Effector CD4-positive, alpha-beta T cell (primary cell): ENCODE results near the gene CNTNAP1.

ENCODE experiments used
- DNase-seq: peaks from one replicate; pipeline ENCODE4 v3.0.0-alpha.2; 2020

CNTNAP1 gene

DNA sequence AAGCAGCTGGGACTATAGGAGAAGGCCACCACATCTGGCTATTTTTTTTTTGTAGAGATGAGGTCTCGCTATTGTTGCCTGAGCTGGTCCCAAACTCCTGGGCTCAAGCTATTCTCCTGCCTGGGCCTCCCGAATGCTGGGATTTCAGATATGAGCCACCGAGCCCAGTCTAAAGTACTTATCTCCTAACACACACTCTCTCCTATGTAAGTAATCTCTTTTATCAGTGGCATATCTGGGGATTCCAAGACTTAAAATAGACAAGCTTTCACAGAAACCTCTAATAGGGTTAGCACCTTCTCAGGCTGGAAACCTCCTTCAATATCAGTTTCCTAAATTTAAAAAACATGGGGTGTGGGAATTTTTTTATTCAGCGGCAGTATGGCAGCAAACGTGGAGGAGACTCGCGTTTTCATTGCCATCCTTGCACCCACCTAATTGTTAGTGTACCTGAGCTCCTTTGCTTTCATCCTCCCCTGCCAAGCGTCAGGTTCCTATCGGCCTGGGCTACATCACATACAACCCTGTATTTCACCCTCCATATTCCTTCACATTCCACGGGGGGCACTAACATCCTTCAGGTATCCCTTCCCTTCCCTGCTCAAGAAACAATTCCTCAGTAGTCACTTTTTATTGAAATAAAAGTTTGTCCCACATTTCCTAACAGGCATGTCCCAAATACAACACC is 61.4 kb downstream of the CNTNAP1 start:
- no peak for DNase-seq

DNA sequence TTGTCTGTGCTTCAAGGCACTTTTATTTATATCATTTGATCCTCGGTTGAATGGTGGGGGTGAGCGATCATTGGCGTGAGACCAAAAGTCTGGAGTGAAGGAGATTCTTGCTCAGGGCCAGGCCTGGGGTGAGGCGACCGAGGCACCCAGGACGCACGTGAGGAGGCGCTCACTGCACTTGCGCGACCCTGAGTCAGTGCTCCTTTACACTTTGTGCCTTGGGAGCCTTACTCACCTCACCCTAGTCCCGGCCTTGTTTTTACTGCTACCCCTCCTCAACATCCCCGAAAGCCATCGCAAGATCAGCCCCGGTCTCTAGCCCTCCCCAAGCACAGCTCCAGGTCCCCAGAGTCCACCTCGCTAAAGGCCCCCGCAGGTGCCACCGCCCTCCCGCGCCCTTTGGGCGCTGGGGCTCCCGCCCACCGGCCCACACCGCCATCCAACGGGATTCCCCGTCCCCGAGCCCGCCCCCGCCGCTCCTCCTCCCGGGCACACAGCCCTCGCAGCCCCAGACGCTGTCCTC is 62.0 kb downstream of the CNTNAP1 start:
- peak; percentile 59 for DNase-seq

DNA sequence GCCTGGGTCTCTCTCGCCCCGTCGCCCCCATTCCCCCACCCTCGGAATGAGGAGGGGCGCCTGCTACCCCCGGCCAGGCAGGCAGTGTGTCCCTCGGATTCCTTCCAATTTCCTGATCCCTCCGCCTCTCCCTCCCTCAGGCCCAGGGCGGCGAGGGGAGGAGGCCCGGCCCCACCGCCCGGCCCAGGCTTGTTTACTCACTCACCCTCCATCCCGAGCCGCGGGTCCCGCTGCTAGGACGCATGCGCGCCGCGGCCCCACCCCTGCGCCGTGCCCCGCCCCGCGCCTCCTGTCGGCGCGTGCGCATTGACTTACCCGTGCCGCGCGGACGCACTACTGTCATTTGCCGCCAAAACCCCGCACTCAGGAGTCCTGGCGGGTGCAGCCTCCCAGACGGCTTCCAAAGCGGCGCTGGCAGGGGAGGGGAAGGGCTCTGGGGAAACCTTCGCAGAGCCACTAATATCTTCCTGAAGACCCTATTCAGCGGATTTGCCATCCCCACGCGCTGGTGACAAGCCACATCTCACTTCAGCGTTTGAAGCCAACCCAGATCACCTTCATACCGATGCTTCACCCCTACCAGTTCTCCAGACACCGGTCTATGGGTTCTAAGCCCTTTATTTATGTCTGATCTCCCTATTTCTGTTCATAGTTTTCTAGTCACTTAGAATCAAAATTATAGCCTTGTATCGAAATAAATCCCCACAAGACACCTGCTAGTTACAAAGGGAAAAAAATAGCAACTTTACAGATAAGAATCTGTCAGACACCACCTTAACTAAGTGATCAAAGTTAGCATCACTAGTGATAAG is 62.7 kb downstream of the CNTNAP1 start, which contains the start of gene EZH1:
Gene EZH1, minus strand, starts transcription at position 235 of the 812 bp plus-strand sequence. CDS start 16,099 bp downstream, outside the sequence.
- DNase-seq = peak; percentile 87

DNA sequence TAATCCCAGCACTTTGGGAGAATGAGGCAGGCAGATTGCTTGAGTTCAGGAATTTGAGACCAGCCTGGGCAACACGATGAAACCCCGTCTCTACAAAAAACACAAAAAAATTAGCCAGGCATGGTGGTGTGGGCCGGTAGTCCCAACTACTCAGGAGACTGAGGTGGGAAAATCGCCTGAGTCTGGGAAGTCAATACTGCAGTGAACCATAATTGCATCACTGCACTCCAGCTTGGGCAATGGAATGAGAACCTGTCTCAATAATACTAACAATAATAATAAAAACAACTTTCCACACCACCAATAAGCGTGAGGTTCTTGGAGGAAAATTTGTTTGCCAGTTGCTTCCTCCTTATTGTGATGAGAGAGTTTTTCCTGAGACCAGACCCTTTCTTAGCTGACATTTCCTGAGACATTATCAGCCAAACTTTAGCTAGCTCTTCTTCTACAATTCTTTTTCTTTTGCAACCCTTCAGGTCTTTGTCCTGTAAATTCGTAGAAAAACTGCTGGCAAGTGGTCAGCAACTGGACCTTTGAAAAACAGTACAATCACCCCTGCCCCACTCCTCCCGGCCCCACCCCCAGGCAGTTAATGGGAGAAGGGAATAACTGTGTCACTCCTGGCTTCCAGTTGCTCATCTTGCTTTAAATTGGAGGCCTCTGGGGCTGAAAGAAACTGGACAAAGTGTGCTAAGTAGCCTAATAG is 66.0 kb downstream of the CNTNAP1 start:
- DNase-seq = no peak

DNA sequence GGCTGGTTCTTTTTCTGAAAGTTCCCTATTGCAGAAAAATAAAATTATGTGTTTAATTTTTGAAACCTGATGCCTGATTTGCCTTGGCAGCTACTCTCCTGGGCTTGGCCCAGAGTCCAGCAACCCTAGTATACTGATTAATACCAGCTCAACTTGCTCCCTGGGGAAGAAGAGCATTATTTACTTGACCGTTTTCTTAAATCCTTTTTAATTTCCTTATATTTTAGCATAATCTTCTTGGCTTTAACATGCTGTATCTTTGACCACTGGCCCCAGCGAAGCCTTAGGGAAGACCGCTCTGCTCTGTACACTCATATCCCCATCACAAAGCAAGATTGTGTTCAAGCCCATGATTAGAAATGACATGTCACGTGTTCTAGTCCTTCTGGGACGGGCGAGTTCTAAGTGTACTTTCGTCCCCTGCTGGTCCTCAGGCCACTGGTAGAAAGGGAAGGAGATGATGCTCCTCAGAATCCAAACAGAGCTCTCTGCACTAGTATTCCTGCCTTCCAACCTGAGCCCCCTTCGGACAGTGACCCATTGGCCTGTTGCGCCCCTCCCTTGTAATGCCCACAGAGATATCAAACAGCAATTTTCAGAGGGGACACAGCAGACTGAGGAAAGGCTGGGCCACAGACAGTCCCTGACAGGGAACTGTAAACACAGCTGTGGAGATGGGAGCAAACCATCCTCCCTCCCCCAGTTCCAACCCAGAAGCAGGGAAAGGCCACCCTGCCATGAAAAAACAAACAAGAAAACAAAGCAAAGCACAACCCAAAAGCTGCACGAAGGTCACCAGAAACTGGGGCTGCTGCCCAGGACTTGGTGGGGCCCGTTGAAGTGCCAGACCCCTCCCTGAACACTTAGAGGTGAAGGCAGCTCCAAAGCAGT is 66.8 kb downstream of the CNTNAP1 start:
- DNase-seq = no peak
